GM21390 (cell line): ENCODE results near the gene FTSJ3.
A peak's percentile ranks its signal among the peaks of the same experiment; 100 is the strongest.
"Not testable (repeated sequence)": the region's sequence is repeated elsewhere in the genome, so short reads cannot be mapped to it uniquely, and the experiment has no call there.

Experiments
- ATAC-seq: cut with Tn5 transposase; IDR thresholded peaks from one replicate; pipeline ENCODE4 v1.9.1; 2021; ENCODE audit not compliant: unreplicated experiment

Gene FTSJ3

GRCh38 chr17:63828936-63829335 lies 1.5 kb upstream of the FTSJ3 start:
- ATAC-seq = no peak

GRCh38 chr17:63827801-63828221 lies 348 bp upstream of the FTSJ3 start:
- ATAC-seq = no peak

- peak; percentile 4 for ATAC-seq
Observed at GRCh38 chr17:63826468-63827001, 928 bp downstream of the FTSJ3 start.

- ATAC-seq = no peak
Observed at GRCh38 chr17:63824362-63824761, 3.1 kb downstream of the FTSJ3 start.

- ATAC-seq = no peak
Observed at GRCh38 chr17:63823659-63824331, 3.7 kb downstream of the FTSJ3 start.

GRCh38 chr17:63822537-63822936 lies 4.9 kb downstream of the FTSJ3 start:
- ATAC-seq = no peak

- no peak for ATAC-seq
Observed at GRCh38 chr17:63821804-63822203, 5.7 kb downstream of the FTSJ3 start.

GRCh38 chr17:63820963-63821561 lies 6.4 kb downstream of the FTSJ3 start:
- no peak for ATAC-seq

GRCh38 chr17:63819585-63820537 lies 7.6 kb downstream of the FTSJ3 start:
- no peak for ATAC-seq

GRCh38 chr17:63819131-63819530 lies 8.3 kb downstream of the FTSJ3 start:
- ATAC-seq = no peak

- ATAC-seq = no peak
Observed at GRCh38 chr17:63817736-63818385, 9.6 kb downstream of the FTSJ3 start.

- no peak for ATAC-seq
Observed at GRCh38 chr17:63816669-63817068, 10.8 kb downstream of the FTSJ3 start.

- ATAC-seq = no peak
Observed at GRCh38 chr17:63816123-63816522, 11.3 kb downstream of the FTSJ3 start.

GRCh38 chr17:63809970-63810369 lies 17.5 kb downstream of the FTSJ3 start:
- ATAC-seq = no peak

- ATAC-seq = no peak
Observed at GRCh38 chr17:63805591-63805990, 21.9 kb downstream of the FTSJ3 start.

GRCh38 chr17:63804328-63804727 lies 23.1 kb downstream of the FTSJ3 start:
- ATAC-seq = no peak

GRCh38 chr17:63800783-63801182 lies 26.7 kb downstream of the FTSJ3 start:
- no peak for ATAC-seq

- no peak for ATAC-seq
Observed at GRCh38 chr17:63798572-63799106, 28.8 kb downstream of the FTSJ3 start.

- ATAC-seq = not testable (repeated sequence)
Observed at GRCh38 chr17:63796375-63796774, 31.1 kb downstream of the FTSJ3 start.

- ATAC-seq = no peak
Observed at GRCh38 chr17:63792055-63792729, 35.3 kb downstream of the FTSJ3 start.
